AG04449 (cell line): Measurements from ENCODE around the gene ADAMTS12.

Source experiments
- CTCF ChIA-PET: fragments of 350-600 bp; formaldehyde crosslinking; extraction: SDS; loops from one replicate; lab custom pipeline; 2021; ENCODE audit warnings: antibody characterized with exemption; lab: Yijun Ruan, JAX
- POLR2A ChIA-PET: fragments of 400-600, 350-600 bp; formaldehyde crosslinking; extraction: SDS; loops from one replicate; lab custom pipeline; 2020; ENCODE audit warnings: antibody characterized with exemption, inconsistent platforms; lab: Yijun Ruan, JAX
- DNase-seq: peaks from one replicate; pipeline ENCODE4 v3.0.0-alpha.2; 2010; ENCODE audit warnings: low read depth, low spot score
- H3K4me3 ChIP-seq: 2 replicates; pipeline ENCODE4 v1.5.1; 2011; ENCODE audit warnings: low read depth, mild to moderate bottlenecking, control low read depth, low read length
- TF ChIP-seq, protein P1 (sequence below): IDR thresholded peaks from one replicate; pipeline ENCODE4 v1.5.1; 2011; ENCODE audit warnings: mild to moderate bottlenecking, moderate library complexity, low read length, control low read depth, inconsistent platforms; ENCODE audit not compliant: insufficient read depth; ENCODE audit errors: missing control alignments

Gene ADAMTS12

DNA sequence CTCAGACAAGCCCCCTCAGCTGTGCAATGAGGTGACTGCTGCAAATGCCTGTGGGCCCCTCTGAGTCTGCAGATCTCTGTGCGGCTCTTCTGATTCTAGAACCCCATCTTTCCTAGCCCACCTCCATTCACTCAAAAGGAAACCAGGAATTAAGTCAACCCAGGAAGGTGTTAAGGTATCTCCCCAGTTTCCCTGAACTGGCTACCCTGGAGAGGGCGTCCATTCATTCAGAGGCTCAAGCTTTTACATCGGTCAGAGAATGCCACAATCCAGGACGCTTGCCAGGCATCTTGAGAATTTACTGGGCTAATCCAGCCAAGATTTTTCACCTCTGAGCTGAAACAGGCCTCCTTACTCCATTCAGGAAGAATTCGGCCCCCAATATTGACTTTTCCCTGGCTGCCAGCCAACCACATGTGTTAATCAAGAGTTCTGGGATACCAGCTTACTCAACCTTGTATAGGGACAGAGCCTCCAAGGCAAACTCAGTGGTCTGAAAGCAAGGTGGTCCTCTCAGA, 889 bp upstream of the ADAMTS12 start:
- POLR2A ChIA-PET = interaction anchor here (1.1 to 1.6 kb wide), 5 partner anchors 9 to 242 kb away, joined by 3 to 11 read pairs (median 4); no protein-coding TSS in a partner anchor
- H3K4me3 ChIP-seq = peak overlapping the region; percentile 67
- TF ChIP-seq, protein P1, sequence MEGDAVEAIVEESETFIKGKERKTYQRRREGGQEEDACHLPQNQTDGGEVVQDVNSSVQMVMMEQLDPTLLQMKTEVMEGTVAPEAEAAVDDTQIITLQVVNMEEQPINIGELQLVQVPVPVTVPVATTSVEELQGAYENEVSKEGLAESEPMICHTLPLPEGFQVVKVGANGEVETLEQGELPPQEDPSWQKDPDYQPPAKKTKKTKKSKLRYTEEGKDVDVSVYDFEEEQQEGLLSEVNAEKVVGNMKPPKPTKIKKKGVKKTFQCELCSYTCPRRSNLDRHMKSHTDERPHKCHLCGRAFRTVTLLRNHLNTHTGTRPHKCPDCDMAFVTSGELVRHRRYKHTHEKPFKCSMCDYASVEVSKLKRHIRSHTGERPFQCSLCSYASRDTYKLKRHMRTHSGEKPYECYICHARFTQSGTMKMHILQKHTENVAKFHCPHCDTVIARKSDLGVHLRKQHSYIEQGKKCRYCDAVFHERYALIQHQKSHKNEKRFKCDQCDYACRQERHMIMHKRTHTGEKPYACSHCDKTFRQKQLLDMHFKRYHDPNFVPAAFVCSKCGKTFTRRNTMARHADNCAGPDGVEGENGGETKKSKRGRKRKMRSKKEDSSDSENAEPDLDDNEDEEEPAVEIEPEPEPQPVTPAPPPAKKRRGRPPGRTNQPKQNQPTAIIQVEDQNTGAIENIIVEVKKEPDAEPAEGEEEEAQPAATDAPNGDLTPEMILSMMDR = no peak
- CTCF ChIA-PET = interaction anchor here (1.1 to 3.8 kb wide), 4 partner anchors 9 to 422 kb away, joined by 3 to 21 read pairs (median 5); partner anchors contain the start of gene RXFP3
- peak; percentile 94 for DNase-seq

DNA sequence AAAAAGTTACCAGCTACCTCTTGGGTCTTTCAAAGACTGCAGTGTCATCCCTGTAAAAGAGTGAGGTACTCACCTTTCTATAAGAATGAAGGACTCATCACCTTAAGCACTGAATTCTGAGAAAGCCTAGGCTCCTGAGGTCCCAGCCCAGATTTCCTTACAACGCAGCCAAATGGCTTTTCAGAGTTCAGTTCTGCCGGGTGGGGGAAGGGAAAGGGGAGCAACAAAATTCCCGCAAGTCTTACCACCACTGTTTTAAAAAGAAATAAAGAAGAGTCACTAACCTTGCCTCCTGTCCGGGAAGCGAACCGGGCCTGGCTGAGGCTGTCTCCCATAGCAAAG, 373 bp downstream of the ADAMTS12 start:
- H3K4me3 ChIP-seq = peak overlapping the region; percentile 67
- TF ChIP-seq, protein P1 = no peak
- POLR2A ChIA-PET = interaction anchor here (0.9 to 1.6 kb wide), 5 partner anchors 8 to 451 kb away, joined by 3 to 11 read pairs (median 3); partner anchors contain the start of gene TARS1
- DNase-seq = no peak
- CTCF ChIA-PET = interaction anchor here (0.6 to 3.8 kb wide), 9 partner anchors 8 to 421 kb away, joined by 3 to 21 read pairs (median 4); partner anchors contain the start of gene RXFP3

- ChIA-PET CTCF (interaction anchor here (0.8 to 2.0 kb wide), 2 partner anchors 44 to 80 kb away, joined by 3 to 7 read pairs; no protein-coding TSS in a partner anchor), POLR2A (interaction anchor here (1.6 kb wide), 1 partner anchor 57 kb away, joined by 4 read pairs; no protein-coding TSS in a partner anchor)
- TF ChIP-seq, protein P1 = peak; percentile 41
- peak overlapping the region; percentile 67 for H3K4me3 ChIP-seq
- no peak for DNase-seq
Measured at GRCh38 chr5:33890131-33891032, 1.4 kb downstream of the ADAMTS12 start.

- ChIA-PET POLR2A (no interaction called here), CTCF (no interaction called here)
- TF ChIP-seq, protein P1 = no peak
- DNase-seq = no peak
- no peak overlapping the region for H3K4me3 ChIP-seq
Measured at GRCh38 chr5:33888587-33888986, 3.2 kb downstream of the ADAMTS12 start.

DNA sequence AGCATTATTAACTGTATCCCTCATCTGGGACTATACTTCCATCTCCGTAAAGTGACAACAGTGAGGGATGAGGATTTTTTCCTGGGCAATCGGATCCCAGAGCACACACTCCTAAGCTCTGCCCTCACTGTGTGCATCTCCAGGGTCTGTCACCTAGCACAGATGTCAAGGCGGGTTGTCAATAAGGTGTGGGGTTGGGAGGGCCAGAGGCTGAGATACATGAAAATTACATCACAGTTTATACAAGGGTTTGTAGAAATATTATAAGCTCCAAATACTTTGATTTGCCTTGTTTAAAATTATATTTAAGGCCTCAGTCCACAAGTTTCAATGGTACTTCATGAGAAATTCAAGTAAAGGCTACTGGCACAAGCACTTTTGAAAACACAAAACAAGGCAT, 4.5 kb downstream of the ADAMTS12 start:
- ChIA-PET POLR2A (interaction anchor here (0.6 kb wide), 1 partner anchor 12 kb away, joined by 3 read pairs; no protein-coding TSS in a partner anchor), CTCF (interaction anchor here (0.6 to 1.6 kb wide), 2 partner anchors 48 to 202 kb away, joined by 3 to 9 read pairs; partner anchors contain the start of gene RXFP3)
- TF ChIP-seq, protein P1 = no peak
- H3K4me3 ChIP-seq = no peak overlapping the region
- DNase-seq = no peak

GRCh38 chr5:33886283-33886682, 5.5 kb downstream of the ADAMTS12 start:
- no peak overlapping the region for H3K4me3 ChIP-seq
- ChIA-PET POLR2A (no interaction called here), CTCF (interaction anchor here (1.6 kb wide), 1 partner anchor 49 kb away, joined by 9 read pairs; the partner anchor contains the start of gene RXFP3)
- DNase-seq = no peak
- TF ChIP-seq, protein P1 = no peak
